Measurements from ENCODE around the gene USP10.

The USP10 gene

DNA sequence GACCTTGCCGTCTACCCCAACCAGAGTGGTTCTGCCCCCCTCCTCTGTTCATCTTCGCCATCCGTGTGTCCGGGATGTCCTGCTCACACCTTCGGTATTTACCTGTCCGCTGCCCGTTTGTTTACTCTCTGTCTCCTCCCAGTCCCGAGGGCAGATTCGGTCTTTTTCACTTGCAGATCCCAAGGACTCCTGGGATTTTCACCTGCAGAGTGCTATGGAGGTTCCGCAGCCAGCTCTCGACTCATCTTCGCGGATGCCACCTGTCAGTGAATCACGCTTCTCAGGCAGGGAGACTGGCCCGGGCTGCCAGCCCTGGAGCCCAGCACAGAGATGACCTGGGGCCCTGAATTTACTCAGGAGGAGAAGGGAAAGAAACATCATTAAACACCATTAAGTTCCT, 128.1 kb downstream of the USP10 start:
- no peak for ATAC-seq

DNA sequence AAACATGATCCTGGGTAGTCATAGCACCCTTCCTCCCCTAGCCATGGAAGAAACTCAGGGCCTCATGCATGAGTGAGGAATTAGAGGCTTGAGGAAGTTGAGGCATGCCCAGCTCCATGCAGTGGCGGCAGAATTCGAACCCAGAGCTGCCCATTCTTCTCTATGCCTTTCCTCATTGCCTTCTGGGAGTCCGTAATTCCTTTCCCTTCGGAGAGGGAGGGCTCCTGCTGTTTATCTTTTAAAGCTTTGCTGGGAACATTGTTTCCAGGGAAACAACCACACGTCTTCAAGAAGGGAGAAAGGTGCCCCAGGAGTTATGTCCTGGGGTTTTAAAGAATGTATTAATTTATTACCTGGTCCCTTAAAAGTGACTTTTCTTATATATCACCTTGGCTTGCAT, 128.5 kb downstream of the USP10 start:
- no peak for ATAC-seq
